RWPE2 (cell line): Measurements from ENCODE around the gene PIR.

Source experiments
- ATAC-seq: fragments of 200-7000 bp; cut with Tn5 transposase; 3 replicates; pipeline ENCODE4 v1.9.1; 2021; ENCODE audit warnings: low read depth
- DNase-seq: peaks from one replicate; pipeline ENCODE4 v3.0.0-alpha.2; 2020; ENCODE audit warnings: low spot score
- H3K27ac ChIP-seq: fragments of 450-650 bp; 2 replicates; pipeline ENCODE4 v1.5.1; 2017; ENCODE audit warnings: mild to moderate bottlenecking; ENCODE audit not compliant: poor library complexity, severe bottlenecking
- H3K27me3 ChIP-seq: fragments of 250-450 bp; sonication (Bioruptor Pico); 2 replicates; pipeline ENCODE4 v1.5.1; 2021; ENCODE audit warnings: mild to moderate bottlenecking, moderate library complexity; ENCODE audit not compliant: insufficient read depth, poor library complexity, severe bottlenecking
- H3K36me3 ChIP-seq: fragments of 250-450 bp; sonication (Bioruptor Pico); 2 replicates; pipeline ENCODE4 v1.5.1; 2020; ENCODE audit warnings: low read depth, mild to moderate bottlenecking, moderate library complexity
- H3K4me1 ChIP-seq: fragments of 250-450 bp; sonication (Bioruptor Pico); 2 replicates; pipeline ENCODE4 v1.5.1; 2021; ENCODE audit warnings: mild to moderate bottlenecking, moderate library complexity; ENCODE audit not compliant: insufficient read depth, poor library complexity, severe bottlenecking
- H3K4me3 ChIP-seq: fragments of 250-450 bp; sonication (Bioruptor Pico); 2 replicates; pipeline ENCODE4 v1.5.1; 2021; ENCODE audit warnings: mild to moderate bottlenecking, moderate library complexity; ENCODE audit not compliant: severe bottlenecking
- H3K9me3 ChIP-seq: fragments of 250-450 bp; sonication (Bioruptor Pico); 2 replicates; pipeline ENCODE4 v1.5.1; 2021; ENCODE audit warnings: mild to moderate bottlenecking, moderate library complexity; ENCODE audit not compliant: severe bottlenecking
- CTCF ChIP-seq: fragments of 450-650 bp; IDR thresholded peaks from one replicate; pipeline ENCODE4 v1.5.1; 2017; ENCODE audit warnings: mild to moderate bottlenecking, moderate library complexity; ENCODE audit not compliant: poor library complexity, severe bottlenecking

Gene PIR

GRCh38 chrX:15448010-15448639, 45.0 kb downstream of the PIR start:
- no peak for ATAC-seq
- Histone ChIP-seq H3K4me3 (no peak overlapping the region), H3K4me1 (no peaks in the 10 kb centered on the region), H3K27me3 (no peaks in the 10 kb centered on the region), H3K9me3 (no peaks in the 10 kb centered on the region), H3K27ac (no peak overlapping the region), H3K36me3 (no peaks in the 10 kb centered on the region)
- DNase-seq: no peak
- no peak for TF ChIP-seq CTCF

GRCh38 chrX:15441464-15441863, 51.7 kb downstream of the PIR start:
- Histone ChIP-seq H3K9me3 (no peaks in the 10 kb centered on the region), H3K27me3 (no peaks in the 10 kb centered on the region), H3K36me3 (no peaks in the 10 kb centered on the region), H3K4me3 (no peak overlapping the region), H3K27ac (no peak overlapping the region), H3K4me1 (no peaks in the 10 kb centered on the region)
- TF ChIP-seq CTCF: no peak
- ATAC-seq: no peak
- DNase-seq: no peak

- no peak for TF ChIP-seq CTCF
- H3K27me3 ChIP-seq: no peaks in the 10 kb centered on the region
- H3K4me3 ChIP-seq: no peak overlapping the region
- ATAC-seq (no peak), DNase-seq (no peak)
- no peaks in the 10 kb centered on the region for H3K4me1 ChIP-seq
- H3K9me3 ChIP-seq: no peaks in the 10 kb centered on the region
- no peaks in the 10 kb centered on the region for H3K36me3 ChIP-seq
- no peak overlapping the region for H3K27ac ChIP-seq
Measured at GRCh38 chrX:15438332-15438731, 54.8 kb downstream of the PIR start.

- Histone ChIP-seq H3K4me3 (no peak overlapping the region), H3K27ac (no peak overlapping the region), H3K4me1 (no peaks in the 10 kb centered on the region), H3K36me3 (no peaks in the 10 kb centered on the region), H3K27me3 (no peaks in the 10 kb centered on the region), H3K9me3 (no peaks in the 10 kb centered on the region)
- DNase-seq (no peak), ATAC-seq (no peak)
- TF ChIP-seq CTCF: no peak
Measured at GRCh38 chrX:15437724-15438123, 55.4 kb downstream of the PIR start.

GRCh38 chrX:15435836-15436619, 57.1 kb downstream of the PIR start:
- Histone ChIP-seq H3K27me3 (no peaks in the 10 kb centered on the region), H3K27ac (no peak overlapping the region), H3K4me1 (no peaks in the 10 kb centered on the region), H3K9me3 (no peaks in the 10 kb centered on the region), H3K36me3 (no peaks in the 10 kb centered on the region), H3K4me3 (no peak overlapping the region)
- ATAC-seq (no peak), DNase-seq (no peak)
- no peak for TF ChIP-seq CTCF
